HepG2 (cell line): Measurements from ENCODE around the gene SORBS2. TPM values are rescaled to one million over a fixed set of nuclear protein-coding genes. Genes with fewer than 3 reads are reported as not detected.

Experiments
- ATAC-seq: fragments of 200-7000 bp; cut with Tn5 transposase; 3 replicates; pipeline ENCODE4 v1.9.1; 2020; ENCODE audit warnings: mild to moderate bottlenecking, moderate library complexity
- BruUV-seq: library from RNA; stranded (reverse); fragments of 400-500 nt; replicated peaks from 2 replicates; lab custom pipeline; 2021; lab: Mats Ljungman, UMichigan
- CTCF ChIA-PET: fragments of 300-600 bp; formaldehyde crosslinking; extraction: SDS; loops from one replicate; lab custom pipeline; 2021; ENCODE audit warnings: low total read pairs, inconsistent platforms, low intra/inter-chr PET ratio; lab: Yijun Ruan, JAX
- POLR2A ChIA-PET: fragments of 350-600 bp; sonication (Branson Sonifier 250); formaldehyde crosslinking; loops from one replicate; lab custom pipeline; 2020; ENCODE audit warnings: antibody characterized with exemption, inconsistent platforms; lab: Yijun Ruan, JAX
- DNase-seq: peaks from one replicate; pipeline ENCODE4 v3.0.0-alpha.2; 2015; ENCODE audit warnings: low spot score
- FAIRE-seq: peaks from 3 replicates; lab custom pipeline; 2011; peaks lifted over from hg19 to GRCh38; lab: Jason Lieb, UNC
- H2AFZ ChIP-seq: one replicate; pipeline ENCODE4 v1.6.1; 2011; ENCODE audit warnings: low read length, inconsistent platforms
- H3K27ac ChIP-seq: fragments of 300-600 bp; 3 replicates; pipeline ENCODE4 v1.8.0; 2011; ENCODE audit warnings: mixed run types, mild to moderate bottlenecking, mixed read lengths, low read length, inconsistent platforms; ENCODE audit not compliant: insufficient read depth; ENCODE audit errors: extremely low read length
- H3K27me3 ChIP-seq, 2 experiments: fragments of 200-600 bp in 1 of 2; 2 replicates in 1 of 2; 3 replicates in 1 of 2; pipeline versions ENCODE4 v1.6.0 to v1.8.0; 2011; ENCODE audit warnings: low read length in 2 of 2, mild to moderate bottlenecking in 2 of 2, moderate library complexity in 2 of 2, inconsistent platforms in 1 of 2; ENCODE audit not compliant: insufficient read depth in 2 of 2, control insufficient read depth in 1 of 2
- H3K36me3 ChIP-seq, 2 experiments: fragments of 200-600 bp in 1 of 2; replicated peaks in 1 of 2; 2 replicates in 1 of 2; 3 replicates in 1 of 2; pipeline versions ENCODE4 v1.5.1 to v1.8.0; 2011; ENCODE audit warnings: low read length in 2 of 2, inconsistent platforms in 1 of 2; ENCODE audit not compliant: insufficient read depth in 2 of 2, control insufficient read depth in 1 of 2
- H3K4me1 ChIP-seq: 2 replicates; pipeline ENCODE4 v1.5.1; 2012; ENCODE audit warnings: low read length, inconsistent platforms; ENCODE audit not compliant: insufficient read depth
- H3K4me2 ChIP-seq: 2 replicates; pipeline ENCODE4 v1.6.0; 2011; ENCODE audit warnings: low read depth, low read length, inconsistent platforms
- H3K4me3 ChIP-seq, 3 experiments: fragments of 200-600 bp in 1 of 3; sonication (generic), shearing (Covaris generic) in 1 of 3; replicated peaks in 1 of 3; 2 replicates each; pipeline ENCODE4 v1.5.1; 2011 to 2016; ENCODE audit warnings: low read length in 3 of 3, inconsistent platforms in 2 of 3, low read depth in 2 of 3, mild to moderate bottlenecking in 2 of 3, control low read depth in 1 of 3, mixed read lengths in 1 of 3; ENCODE audit not compliant: insufficient read depth in 1 of 3
- H3K79me2 ChIP-seq: one replicate; pipeline ENCODE4 v1.6.1; 2011; ENCODE audit warnings: low read length, inconsistent platforms; ENCODE audit not compliant: insufficient read depth
- H3K9ac ChIP-seq: 2 replicates; pipeline ENCODE4 v1.6.0; 2011; ENCODE audit warnings: mild to moderate bottlenecking, low read depth, low read length, inconsistent platforms; ENCODE audit not compliant: insufficient read depth
- H3K9me3 ChIP-seq: 2 replicates; pipeline ENCODE4 v1.5.1; 2012; ENCODE audit warnings: mild to moderate bottlenecking, low read length
- H4K20me1 ChIP-seq: 2 replicates; pipeline ENCODE4 v1.6.0; 2011; ENCODE audit warnings: inconsistent platforms, mild to moderate bottlenecking, low read length, moderate library complexity; ENCODE audit not compliant: insufficient read depth
- AGO2 ChIP-seq: fragments of 200-400 bp; formaldehyde crosslinking; optimal IDR thresholded peaks from 2 replicates; pipeline ENCODE3; 2017; ENCODE audit warnings: mild to moderate bottlenecking, low read depth, low read length, moderate library complexity
- ATF1 ChIP-seq: IDR thresholded peaks from 2 replicates; pipeline ENCODE4 v1.6.1; 2016; ENCODE audit warnings: mild to moderate bottlenecking, control low read depth
- RBM22 ChIP-seq: fragments of 200-400 bp; formaldehyde crosslinking; optimal IDR thresholded peaks from 2 replicates; pipeline ENCODE3; 2017; ENCODE audit warnings: mild to moderate bottlenecking, low read length, moderate library complexity
- WGBS: methylation state at CpG from one replicate; pipeline ENCODE4 v1.1.6; 2017; ENCODE audit warnings: low lambda C conversion rate; 5-methylcytosine and 5-hydroxymethylcytosine counted together
- in situ Hi-C: cut with HindIII; loops from 2 replicates; pipeline ENCODE4 v1.10.0; 2017; ENCODE audit warnings: low pct_unique_long_range_greater_than_20kb; ENCODE audit not compliant: extremely low pct_ligation_motif_present
- intact Hi-C: fragments of 100-400 bp; cut with micrococcal nuclease; formaldehyde crosslinking; loops from one replicate; pipeline ENCODE4 v1.10.0; 2022; ENCODE audit not compliant: unreplicated experiment
- polyA plus RNA-seq, 8 experiments: library from polyadenylated mRNA; depleted of rRNA in 3 of 8; stranded (reverse) in 7 of 8; unstranded in 1 of 8; fragments of >200 nt; fragmentation: Illumina TruSeq in 4 of 8; extraction: Trizol in 4 of 8; gene quantifications; 2 replicates each; pipeline versions ENCODE4 v1.2.1 to v1.2.3, GENCODE V29; 2011 to 2016; ENCODE audit warnings: low read depth in 4 of 8, missing spikeins in 1 of 8, mixed read lengths in 1 of 8; ENCODE audit not compliant: insufficient read depth in 1 of 8
- total RNA-seq, 5 experiments: library from RNA; depleted of rRNA; stranded (reverse); fragments of >200 nt; fragmentation: Illumina TruSeq; extraction: Trizol; gene quantifications; 2 replicates each; pipeline ENCODE4 v1.2.3, GENCODE V29; 2016; ENCODE audit warnings: low read depth in 1 of 5
- TF ChIP-seq, protein P1 (sequence below): sonication (generic); formaldehyde crosslinking; IDR thresholded peaks from 2 replicates; pipeline ENCODE4 v1.4.0; 2020; ENCODE audit warnings: low read depth, missing genetic modification reagents
- TF ChIP-seq, protein P2 (sequence below): sonication (generic); formaldehyde crosslinking; IDR thresholded peaks from 2 replicates; pipeline ENCODE4 v1.5.0; 2020; ENCODE audit warnings: mild to moderate bottlenecking, missing genetic modification reagents

The SORBS2 gene
- total and polyA plus RNA-seq, 2 of the 13 experiments (the other 11 are each of a cell fraction or from before 2014, with no cell fraction given): 25.0 to 80.5 TPM

DNA sequence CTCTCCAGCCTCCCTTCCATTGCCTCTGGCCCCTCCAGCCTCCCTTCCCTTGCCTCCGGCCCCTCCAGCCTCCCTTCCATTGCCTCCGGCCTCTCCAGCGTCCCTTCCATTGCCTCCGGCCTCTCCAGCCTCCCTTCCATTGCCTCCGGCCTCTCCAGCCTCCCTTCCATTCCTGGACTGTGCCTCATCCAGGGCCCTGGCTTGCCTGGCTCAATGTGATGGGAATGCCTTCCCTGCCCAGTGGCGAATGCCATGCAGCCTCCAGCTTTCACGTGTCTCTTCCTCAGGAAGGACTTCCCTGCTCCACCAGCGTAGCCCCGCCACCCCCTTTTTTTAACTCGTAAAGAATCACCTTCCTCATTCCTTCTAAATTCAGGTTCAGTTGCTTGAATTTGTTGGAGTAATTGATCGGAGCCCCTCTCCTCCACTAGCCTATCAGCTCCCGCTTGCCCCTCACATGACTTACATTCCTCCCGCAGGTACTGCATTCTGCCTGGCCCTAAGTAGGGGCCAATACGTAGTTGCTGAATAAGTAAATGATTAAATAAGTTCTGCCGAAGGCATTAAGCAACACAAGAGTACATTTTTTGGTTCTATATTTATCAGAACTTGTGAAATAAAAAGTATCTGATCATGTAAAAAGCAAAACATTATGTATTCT is 30.3 kb downstream of the SORBS2 start:
- Histone ChIP-seq H2AFZ (no peak overlapping the region), H3K9ac (no peak overlapping the region), H3K4me3 (no peak overlapping the region), H3K4me1 (peaks cover 54% of the 10 kb centered on the region), H4K20me1 (no peaks in the 10 kb centered on the region), H3K36me3 (peaks cover 3 to 13% of the 10 kb centered on the region in 2 experiments; a peak in 2 of 5 replicates), H3K9me3 (no peaks in the 10 kb centered on the region), H3K79me2 (peaks cover 4% of the 10 kb centered on the region), H3K4me2 (no peak overlapping the region), H3K27me3 (no peaks in the 10 kb centered on the region), H3K27ac (no peak overlapping the region)
- ATAC-seq (no peak), DNase-seq (no peak), FAIRE-seq (no peak)
- no TSS peak for BruUV-seq
- TF ChIP-seq, protein P1, sequence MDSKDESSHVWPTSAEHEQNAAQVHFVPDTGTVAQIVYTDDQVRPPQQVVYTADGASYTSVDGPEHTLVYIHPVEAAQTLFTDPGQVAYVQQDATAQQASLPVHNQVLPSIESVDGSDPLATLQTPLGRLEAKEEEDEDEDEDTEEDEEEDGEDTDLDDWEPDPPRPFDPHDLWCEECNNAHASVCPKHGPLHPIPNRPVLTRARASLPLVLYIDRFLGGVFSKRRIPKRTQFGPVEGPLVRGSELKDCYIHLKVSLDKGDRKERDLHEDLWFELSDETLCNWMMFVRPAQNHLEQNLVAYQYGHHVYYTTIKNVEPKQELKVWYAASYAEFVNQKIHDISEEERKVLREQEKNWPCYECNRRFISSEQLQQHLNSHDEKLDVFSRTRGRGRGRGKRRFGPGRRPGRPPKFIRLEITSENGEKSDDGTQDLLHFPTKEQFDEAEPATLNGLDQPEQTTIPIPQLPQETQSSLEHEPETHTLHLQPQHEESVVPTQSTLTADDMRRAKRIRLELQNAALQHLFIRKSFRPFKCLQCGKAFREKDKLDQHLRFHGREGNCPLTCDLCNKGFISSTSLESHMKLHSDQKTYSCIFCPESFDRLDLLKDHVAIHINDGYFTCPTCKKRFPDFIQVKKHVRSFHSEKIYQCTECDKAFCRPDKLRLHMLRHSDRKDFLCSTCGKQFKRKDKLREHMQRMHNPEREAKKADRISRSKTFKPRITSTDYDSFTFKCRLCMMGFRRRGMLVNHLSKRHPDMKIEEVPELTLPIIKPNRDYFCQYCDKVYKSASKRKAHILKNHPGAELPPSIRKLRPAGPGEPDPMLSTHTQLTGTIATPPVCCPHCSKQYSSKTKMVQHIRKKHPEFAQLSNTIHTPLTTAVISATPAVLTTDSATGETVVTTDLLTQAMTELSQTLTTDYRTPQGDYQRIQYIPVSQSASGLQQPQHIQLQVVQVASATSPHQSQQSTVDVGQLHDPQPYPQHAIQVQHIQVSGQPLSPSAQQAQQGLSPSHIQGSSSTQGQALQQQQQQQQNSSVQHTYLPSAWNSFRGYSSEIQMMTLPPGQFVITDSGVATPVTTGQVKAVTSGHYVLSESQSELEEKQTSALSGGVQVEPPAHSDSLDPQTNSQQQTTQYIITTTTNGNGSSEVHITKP (CRISPR knock-in tag): no peak
- TF ChIP-seq RBM22 (peak; percentile 31), AGO2 (peak; percentile 28), ATF1 (no peak)
- TF ChIP-seq, protein P2, sequence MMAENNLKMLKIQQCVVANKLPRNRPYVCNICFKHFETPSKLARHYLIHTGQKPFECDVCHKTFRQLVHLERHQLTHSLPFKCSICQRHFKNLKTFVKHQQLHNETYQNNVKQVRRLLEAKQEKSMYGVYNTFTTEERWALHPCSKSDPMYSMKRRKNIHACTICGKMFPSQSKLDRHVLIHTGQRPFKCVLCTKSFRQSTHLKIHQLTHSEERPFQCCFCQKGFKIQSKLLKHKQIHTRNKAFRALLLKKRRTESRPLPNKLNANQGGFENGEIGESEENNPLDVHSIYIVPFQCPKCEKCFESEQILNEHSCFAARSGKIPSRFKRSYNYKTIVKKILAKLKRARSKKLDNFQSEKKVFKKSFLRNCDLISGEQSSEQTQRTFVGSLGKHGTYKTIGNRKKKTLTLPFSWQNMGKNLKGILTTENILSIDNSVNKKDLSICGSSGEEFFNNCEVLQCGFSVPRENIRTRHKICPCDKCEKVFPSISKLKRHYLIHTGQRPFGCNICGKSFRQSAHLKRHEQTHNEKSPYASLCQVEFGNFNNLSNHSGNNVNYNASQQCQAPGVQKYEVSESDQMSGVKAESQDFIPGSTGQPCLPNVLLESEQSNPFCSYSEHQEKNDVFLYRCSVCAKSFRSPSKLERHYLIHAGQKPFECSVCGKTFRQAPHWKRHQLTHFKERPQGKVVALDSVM (CRISPR knock-in tag): peak; percentile 77; the same call in 1 of the 2 replicates
- WGBS: 89% methylated on average over 14 of the region's 15 CpGs
- intact Hi-C loops: no loop called here
- ChIA-PET POLR2A (no interaction called here), CTCF (no interaction called here)
- in situ Hi-C loops: no loop called here
